GM10266 (cell line): ENCODE data around the gene ADH1C.

Experiments
- DNase-seq: peaks from one replicate; pipeline ENCODE4 v3.0.0; 2012; ENCODE audit errors: extremely low spot score
- CTCF ChIP-seq: IDR thresholded peaks from 2 replicates; pipeline ENCODE4 v1.5.1; 2012; ENCODE audit warnings: mild to moderate bottlenecking, low read depth; ENCODE audit not compliant: control insufficient read depth, insufficient read depth; ENCODE audit errors: missing control alignments

The ADH1C gene

GRCh38 chr4:99352602-99353537, at the start of gene ADH1C:
Gene ADH1C, minus strand, starts transcription at chr4:99352746. Its CDS starts 71 bp downstream, at chr4:99352675.
- TF ChIP-seq CTCF = no peak
- DNase-seq = no peak

GRCh38 chr4:99400831-99401230, 48.3 kb upstream of the ADH1C start:
- TF ChIP-seq CTCF = no peak
- no peak for DNase-seq

- TF ChIP-seq CTCF = no peak
- DNase-seq = no peak
Measured at GRCh38 chr4:99399017-99399416, 46.5 kb upstream of the ADH1C start.

DNA sequence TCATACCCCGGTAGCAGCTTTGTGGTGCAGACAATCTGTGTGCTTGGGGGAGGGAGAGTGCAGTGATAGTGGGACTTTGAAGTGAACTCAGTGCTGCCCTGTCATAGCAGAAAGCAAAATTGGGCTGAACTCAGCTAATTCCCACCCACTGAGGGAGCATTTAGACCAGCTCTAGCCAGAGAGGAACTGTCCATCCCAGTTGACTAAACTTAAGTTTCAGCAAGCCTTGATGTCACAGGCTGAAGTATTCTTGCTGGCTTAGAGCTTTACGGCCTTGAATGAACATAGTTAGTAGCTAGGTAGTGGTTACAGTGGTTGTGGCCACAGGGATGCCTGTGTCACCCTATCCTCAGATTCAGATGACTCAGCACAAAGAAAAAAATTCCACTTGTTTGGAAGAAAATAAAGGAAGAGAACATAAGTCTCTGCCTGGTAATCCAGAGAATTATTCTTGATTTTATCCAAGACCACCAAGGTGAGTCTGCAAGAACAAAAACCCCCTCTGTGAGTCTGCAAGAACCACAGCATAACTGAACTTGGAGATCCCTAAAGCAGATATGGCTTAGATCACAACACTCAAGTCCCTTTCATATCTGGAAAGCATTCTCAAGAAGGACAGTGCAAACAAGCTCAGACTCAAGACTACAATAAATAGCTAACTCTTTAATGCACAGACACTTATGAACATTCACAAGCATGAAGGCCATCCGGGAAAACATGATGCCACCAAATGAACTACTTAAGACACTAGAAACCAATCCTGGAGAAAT, 43.2 kb upstream of the ADH1C start:
- no peak for TF ChIP-seq CTCF
- no peak for DNase-seq

- TF ChIP-seq CTCF = no peak
- DNase-seq = no peak
Measured at GRCh38 chr4:99394896-99395295, 42.4 kb upstream of the ADH1C start.

DNA sequence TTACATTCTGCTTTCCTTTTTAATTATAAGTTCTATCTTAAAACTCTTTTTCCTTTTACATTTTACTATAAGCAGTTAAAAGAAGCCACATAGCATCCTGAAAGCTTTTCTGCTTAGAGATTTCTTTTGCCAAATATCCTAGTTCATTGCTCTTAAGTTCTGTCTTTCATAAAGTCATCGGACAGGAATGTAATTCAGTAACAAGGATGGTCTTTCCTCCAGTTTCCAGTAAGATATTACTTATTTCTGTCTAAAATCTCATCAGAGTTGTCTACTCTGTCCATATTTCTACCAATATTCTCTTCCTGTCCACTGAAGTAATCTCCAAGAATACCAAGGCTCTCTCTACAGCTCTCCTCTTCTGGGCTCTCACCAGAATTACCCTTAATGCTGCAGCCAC, 37.5 kb upstream of the ADH1C start:
- no peak for DNase-seq
- no peak for TF ChIP-seq CTCF
